ACC112 (cell line): ENCODE results near the gene EFCAB6.

Source experiments
- H2AFZ ChIP-seq: fragments of 200-600 bp; sonication (generic); one replicate; pipeline ENCODE4 v1.6.0; 2017; ENCODE audit warnings: antibody characterized with exemption, low read length; ENCODE audit not compliant: unreplicated experiment
- H3K27ac ChIP-seq: fragments of 200-600 bp; sonication (generic); 2 replicates; pipeline ENCODE4 v1.5.1; 2014; ENCODE audit warnings: low read depth, mild to moderate bottlenecking, antibody characterized with exemption, low read length, moderate library complexity
- H3K27me3 ChIP-seq: fragments of 200-600 bp; sonication (generic); 2 replicates; pipeline ENCODE4 v1.6.1; 2014; ENCODE audit warnings: mild to moderate bottlenecking, antibody characterized with exemption, low read length, moderate library complexity, mixed read lengths; ENCODE audit not compliant: insufficient read depth
- H3K36me3 ChIP-seq: fragments of 200-600 bp; sonication (generic); 2 replicates; pipeline ENCODE4 v1.6.1; 2016; ENCODE audit warnings: mild to moderate bottlenecking, antibody characterized with exemption, low read length, moderate library complexity, mixed read lengths; ENCODE audit not compliant: insufficient read depth
- H3K4me1 ChIP-seq: fragments of 200-600 bp; sonication (generic); one replicate; pipeline ENCODE4 v1.6.1; 2016; ENCODE audit warnings: low read length, mixed read lengths; ENCODE audit not compliant: insufficient read depth, unreplicated experiment, control insufficient read depth
- H3K4me3 ChIP-seq: fragments of 200-600 bp; sonication (generic); 2 replicates; pipeline ENCODE4 v1.5.1; 2014; ENCODE audit warnings: mild to moderate bottlenecking, low read depth, low read length
- H3K79me2 ChIP-seq: fragments of 200-600 bp; sonication (generic); one replicate; pipeline ENCODE4 v1.6.0; 2016; ENCODE audit warnings: low read length; ENCODE audit not compliant: control insufficient read depth, unreplicated experiment, insufficient read depth

The EFCAB6 gene

DNA sequence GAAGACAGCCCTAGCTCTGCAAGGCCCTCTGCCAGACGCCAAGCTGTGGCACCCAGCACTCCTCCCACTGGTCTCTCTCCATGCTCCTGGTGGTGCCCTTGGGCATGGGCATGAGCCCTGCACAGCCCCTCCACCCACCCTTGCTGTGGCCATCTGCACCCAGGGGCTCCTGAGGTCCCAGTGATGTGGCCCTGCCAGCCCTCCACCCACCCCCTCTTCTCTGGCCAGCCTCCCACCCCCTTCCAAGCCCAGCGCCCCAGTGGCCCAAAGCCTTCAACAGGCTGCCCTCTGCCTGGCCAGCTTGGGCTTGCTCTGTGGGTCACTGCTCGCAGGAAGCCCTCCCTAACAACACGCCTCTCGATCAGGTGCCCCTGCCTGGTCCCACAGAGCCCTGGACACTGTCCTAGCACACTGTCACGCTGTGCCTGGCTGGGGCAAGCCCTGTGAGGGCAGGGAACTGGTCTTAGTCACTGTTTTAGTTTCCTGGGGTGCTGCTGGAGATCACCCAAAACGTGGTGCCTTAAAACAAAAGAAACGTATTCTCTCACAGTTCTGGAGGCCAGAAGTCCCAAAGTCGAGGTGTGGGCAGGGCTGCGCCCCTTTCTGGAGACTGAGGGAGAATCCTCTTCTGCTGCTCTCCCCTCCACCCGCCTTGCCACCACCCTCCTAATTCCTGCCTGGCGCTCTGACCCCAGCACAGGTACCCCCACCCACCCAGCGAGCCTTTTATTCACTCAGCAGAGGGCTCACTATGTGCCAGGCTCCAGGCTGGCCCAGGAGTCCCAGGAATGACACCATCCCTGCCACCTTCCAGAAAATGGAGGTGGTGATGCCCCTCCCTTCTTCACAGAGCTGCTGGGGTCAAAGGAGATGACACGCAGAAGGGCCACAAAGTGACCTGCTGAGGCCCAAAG lies 35.5 kb upstream of the EFCAB6 start:
- Histone ChIP-seq H3K27me3 (no peaks in the 10 kb centered on the region), H3K36me3 (no peaks in the 10 kb centered on the region), H3K4me3 (no peak overlapping the region), H3K4me1 (no peaks in the 10 kb centered on the region), H2AFZ (no peak overlapping the region), H3K27ac (no peak overlapping the region), H3K79me2 (no peaks in the 10 kb centered on the region)

DNA sequence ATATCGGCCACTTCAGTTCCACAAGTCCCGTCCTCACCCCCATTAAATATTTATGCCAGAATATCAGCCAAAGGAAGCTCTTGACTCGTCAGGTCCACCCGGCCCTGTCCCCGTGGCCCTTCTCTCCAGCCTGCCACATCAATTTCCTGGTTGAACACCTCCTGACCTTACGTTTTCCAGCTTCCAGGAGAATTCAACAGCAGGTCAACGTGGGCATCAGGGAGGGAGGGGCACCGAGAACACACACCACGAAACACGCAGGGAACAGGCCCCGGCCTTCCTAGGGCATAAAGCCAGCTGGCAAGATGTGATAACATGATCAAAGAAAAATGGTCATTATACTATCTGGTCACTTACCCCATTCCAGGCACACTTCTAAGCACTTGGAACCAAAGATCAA lies 34.9 kb upstream of the EFCAB6 start:
- H3K36me3 ChIP-seq: no peaks in the 10 kb centered on the region
- H3K4me1 ChIP-seq: no peaks in the 10 kb centered on the region
- H3K4me3 ChIP-seq: no peak overlapping the region
- no peaks in the 10 kb centered on the region for H3K27me3 ChIP-seq
- no peaks in the 10 kb centered on the region for H3K79me2 ChIP-seq
- H2AFZ ChIP-seq: no peak overlapping the region
- no peak overlapping the region for H3K27ac ChIP-seq

DNA sequence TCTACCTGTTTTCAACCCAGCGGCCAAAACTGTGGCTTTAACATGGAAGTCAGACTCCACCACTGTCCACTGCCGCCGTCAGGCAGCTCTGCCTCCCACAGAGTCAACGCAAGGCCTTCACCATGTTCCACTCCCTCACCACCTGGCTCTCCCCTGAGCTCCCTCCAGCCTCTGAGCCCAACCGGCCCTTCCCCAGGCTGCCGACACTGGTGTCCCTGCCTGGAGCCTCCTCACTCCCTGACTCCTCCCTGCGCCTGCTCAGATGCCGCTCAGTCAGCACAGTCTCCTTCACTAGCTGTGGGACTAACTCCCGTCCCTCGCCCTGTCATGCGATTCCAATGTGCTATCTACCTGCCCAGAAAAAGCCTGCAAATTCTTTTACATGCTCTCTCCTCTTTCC lies 33.9 kb upstream of the EFCAB6 start:
- no peaks in the 10 kb centered on the region for H3K27me3 ChIP-seq

DNA sequence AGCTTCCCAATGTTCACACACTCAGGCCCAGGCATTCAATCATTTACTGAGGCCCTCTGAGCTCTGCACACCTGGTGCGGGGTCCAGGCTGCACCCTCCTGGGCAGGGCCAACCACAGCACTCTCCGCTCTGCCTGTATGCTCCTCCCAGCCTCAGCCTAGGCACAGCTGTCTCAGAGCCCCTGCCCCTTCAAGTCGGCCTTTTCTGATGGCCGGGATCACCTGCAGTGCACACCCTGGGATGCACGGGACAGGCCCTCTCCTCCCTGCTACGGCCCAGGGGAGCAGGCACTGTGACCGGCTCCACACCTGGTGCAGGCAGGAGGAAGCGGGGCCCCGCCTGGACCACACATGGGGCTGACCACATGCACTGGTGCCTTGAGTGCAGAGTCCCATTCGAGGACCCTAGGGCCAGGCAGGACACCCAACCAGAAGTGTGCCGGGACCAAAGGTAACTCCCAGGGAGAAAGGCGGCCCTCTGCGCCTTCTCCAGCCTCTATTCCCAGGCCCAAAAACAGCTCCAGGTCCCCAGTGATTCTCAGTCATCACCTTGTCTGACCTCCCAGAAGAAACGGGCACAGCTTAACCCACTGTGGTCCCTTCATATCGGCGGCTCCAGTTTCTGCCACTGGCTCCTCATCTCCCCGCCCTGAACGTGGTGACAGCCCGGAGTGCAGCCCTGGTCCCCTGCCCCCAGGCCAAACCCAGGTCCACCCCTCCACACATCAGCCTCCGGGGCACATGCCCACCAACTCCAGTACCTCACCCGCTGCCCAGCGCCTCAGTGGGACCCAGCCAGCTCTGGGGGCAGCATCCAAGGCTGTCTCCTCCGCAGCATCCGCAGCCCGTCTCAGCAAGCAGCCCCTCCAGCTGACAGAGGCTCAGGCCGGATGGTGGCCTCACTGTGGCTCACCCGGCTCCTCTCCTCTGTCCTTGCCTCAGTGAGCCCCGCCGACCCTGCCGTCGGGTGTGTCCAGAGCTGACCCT lies 32.7 kb upstream of the EFCAB6 start:
- H3K27me3 ChIP-seq: no peaks in the 10 kb centered on the region
- no peak overlapping the region for H3K4me3 ChIP-seq
- no peak overlapping the region for H2AFZ ChIP-seq
- no peak overlapping the region for H3K27ac ChIP-seq
- no peaks in the 10 kb centered on the region for H3K36me3 ChIP-seq
- no peaks in the 10 kb centered on the region for H3K4me1 ChIP-seq
- no peaks in the 10 kb centered on the region for H3K79me2 ChIP-seq

More for the DNA sequence above, 33.9 kb upstream of the EFCAB6 start:
- H3K4me3 ChIP-seq: no peak overlapping the region
- no peaks in the 10 kb centered on the region for H3K4me1 ChIP-seq
- H3K27ac ChIP-seq: no peak overlapping the region
- no peaks in the 10 kb centered on the region for H3K79me2 ChIP-seq
- no peaks in the 10 kb centered on the region for H3K36me3 ChIP-seq
- no peak overlapping the region for H2AFZ ChIP-seq

DNA sequence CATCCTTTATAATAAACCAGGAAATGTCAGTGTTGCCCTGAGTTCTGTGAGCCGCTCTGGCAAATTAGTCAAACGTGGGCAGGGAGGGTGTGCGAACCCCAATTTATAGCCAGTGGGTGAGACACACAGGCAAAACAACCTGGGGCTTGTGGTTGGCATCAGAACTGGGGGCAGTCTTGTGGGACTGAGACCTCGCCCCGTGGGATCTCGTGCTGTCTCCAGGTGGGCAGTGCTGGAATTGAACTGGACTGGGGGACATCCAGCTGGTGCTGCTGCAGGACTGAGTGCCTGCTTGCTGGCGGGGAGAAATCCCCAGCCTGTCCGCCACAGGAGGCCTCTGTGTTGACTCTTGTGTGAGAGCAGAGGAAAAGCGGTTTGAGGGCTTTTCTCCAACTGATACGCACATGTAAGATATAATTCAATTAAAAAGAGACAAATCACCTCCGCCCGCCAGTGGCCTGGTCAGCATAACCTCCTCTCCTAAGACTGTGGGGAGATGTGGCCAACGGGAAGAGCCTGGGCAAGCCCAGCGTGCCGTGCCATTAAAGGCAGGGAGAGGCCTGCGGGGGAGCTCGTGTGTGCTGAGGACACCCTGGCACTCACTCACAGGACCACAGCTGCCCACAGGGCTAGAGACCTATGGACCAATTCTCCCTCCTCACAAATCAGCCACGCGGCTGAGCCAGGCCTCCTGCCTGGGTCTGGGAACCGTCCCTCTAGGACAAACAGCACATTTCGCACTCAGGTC lies 31.9 kb upstream of the EFCAB6 start:
- Histone ChIP-seq H3K79me2 (no peaks in the 10 kb centered on the region), H3K27me3 (no peaks in the 10 kb centered on the region), H3K27ac (no peak overlapping the region), H3K36me3 (no peaks in the 10 kb centered on the region), H3K4me3 (no peak overlapping the region), H2AFZ (no peak overlapping the region), H3K4me1 (no peaks in the 10 kb centered on the region)

DNA sequence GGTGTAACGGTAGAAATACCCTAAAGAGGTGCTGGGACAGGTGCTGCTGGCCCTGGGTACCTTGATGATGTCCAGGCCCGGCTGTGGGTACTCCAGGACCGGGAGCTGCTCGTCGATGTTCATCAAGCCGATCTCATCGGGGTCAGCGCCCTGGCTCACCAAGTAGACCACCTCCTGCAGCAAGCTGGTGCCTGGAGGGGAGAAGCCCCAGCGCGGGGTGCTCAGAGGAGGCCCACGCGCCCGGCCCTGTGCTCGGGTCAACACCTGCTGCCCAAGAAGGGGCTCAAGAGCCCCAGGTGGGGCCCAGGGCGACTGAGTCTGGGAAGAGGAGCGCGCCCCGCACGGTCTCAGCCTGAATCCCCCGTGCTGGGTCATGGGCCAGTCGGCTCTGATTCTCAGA lies 29.6 kb upstream of the EFCAB6 start:
- Histone ChIP-seq H3K4me1 (no peaks in the 10 kb centered on the region), H3K27me3 (no peaks in the 10 kb centered on the region), H3K79me2 (no peaks in the 10 kb centered on the region), H3K27ac (no peak overlapping the region), H2AFZ (no peak overlapping the region), H3K4me3 (no peak overlapping the region), H3K36me3 (no peaks in the 10 kb centered on the region)

DNA sequence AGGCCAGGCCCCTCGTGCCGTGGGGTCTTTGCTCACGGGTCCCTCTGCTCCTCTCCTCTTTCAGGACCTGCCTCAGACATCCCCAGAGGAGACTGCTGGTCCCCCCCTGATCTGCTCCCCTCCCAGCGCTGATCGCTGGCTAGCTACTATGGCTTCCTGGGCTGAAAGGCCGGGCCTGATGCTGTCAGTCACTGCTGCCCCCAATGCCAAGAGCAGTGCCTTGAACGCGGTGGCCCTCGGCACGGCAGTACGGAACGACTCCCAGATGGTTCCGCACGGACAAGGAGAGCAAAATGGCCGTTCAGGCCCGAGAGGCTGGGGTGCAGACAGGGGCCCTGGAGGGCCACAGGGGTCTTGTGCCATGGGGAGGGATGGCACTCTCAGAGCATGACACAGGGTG lies 28.7 kb upstream of the EFCAB6 start:
- H3K79me2 ChIP-seq: no peaks in the 10 kb centered on the region
- H3K27ac ChIP-seq: no peak overlapping the region
- H2AFZ ChIP-seq: no peak overlapping the region
- H3K4me3 ChIP-seq: no peak overlapping the region
- no peaks in the 10 kb centered on the region for H3K36me3 ChIP-seq
- no peaks in the 10 kb centered on the region for H3K27me3 ChIP-seq
- no peaks in the 10 kb centered on the region for H3K4me1 ChIP-seq

DNA sequence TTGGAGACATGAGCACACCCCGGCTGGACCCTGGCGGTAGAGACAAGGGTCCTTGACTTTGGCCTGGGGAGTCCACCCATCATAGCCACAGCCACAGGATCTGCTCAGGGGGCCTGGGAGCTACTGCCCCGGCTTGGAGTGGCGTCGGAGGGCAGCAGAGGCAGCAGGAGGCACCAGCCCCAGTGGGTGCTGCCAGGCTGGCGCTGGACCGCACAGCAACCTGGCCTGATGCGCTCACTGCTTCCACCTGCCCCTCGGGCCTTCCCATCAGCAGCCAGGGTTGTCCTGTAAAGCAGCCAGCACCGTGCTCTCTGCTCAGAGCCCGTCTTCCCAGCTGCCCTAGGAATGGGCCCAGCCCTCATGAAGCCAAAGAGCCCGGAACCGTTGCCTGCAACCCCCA lies 28.3 kb upstream of the EFCAB6 start:
- H3K79me2 ChIP-seq: no peaks in the 10 kb centered on the region
- H3K27me3 ChIP-seq: no peaks in the 10 kb centered on the region
- H3K4me3 ChIP-seq: no peak overlapping the region
- H3K27ac ChIP-seq: no peak overlapping the region
- H3K4me1 ChIP-seq: no peaks in the 10 kb centered on the region
- H3K36me3 ChIP-seq: no peaks in the 10 kb centered on the region
- no peak overlapping the region for H2AFZ ChIP-seq

DNA sequence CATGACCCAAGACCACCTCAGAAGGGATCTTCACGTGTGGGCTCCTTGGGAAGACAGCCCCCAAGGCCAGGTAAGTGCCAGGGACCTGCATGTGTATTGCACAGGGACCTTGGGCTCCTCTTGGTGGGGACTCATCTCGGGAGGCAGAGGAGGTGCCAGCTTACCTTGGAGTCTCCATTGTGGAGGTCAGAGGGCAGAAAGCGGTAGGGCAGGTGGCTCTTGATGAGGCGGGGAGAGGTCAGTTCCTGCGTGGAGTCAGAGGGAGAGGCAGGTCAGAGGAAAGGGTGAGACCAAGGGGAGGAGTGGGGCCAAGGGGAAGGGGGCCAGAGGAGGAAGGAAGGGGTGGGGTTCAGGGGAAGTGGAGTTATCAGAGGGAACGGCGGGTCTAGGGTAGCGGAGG lies 27.7 kb upstream of the EFCAB6 start:
- Histone ChIP-seq H3K27ac (no peak overlapping the region), H3K4me1 (no peaks in the 10 kb centered on the region)

DNA sequence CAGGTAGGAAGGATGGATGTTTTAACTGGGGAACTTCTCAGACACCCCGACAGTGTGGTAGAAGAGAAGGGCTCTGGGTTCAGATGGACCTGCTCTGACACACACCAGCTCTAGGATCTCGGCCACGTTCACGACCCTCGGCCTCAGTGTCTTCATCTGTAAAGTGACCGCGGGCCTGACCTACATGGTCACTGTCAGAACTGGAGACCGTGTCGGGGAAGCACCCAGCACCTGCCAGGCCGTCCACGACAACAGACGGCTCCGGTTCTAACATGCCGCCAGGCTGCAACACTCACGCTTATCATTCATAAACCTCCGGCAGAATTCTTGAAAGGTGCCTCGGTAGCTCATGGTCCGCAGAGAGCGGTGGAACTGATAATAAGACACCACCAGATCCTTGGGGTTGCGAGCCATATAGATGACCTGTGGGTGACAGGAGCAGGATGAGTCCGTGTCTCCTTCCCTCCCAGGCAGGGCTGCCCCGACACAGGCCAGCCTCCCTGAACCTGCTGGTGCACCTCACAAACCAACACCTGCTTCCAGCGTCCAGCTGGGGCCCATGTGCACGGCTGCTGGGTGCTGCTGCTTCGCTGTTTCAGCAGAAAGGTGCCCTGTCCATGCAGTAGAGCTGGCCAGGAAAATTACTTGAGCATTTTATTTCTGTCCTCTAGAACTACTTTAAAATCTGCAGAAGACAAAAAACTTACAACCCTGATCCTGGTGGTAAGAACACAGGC lies 26.6 kb upstream of the EFCAB6 start:
- no peak overlapping the region for H2AFZ ChIP-seq
- H3K36me3 ChIP-seq: no peaks in the 10 kb centered on the region
- H3K27me3 ChIP-seq: no peaks in the 10 kb centered on the region
- H3K4me1 ChIP-seq: no peaks in the 10 kb centered on the region
- no peaks in the 10 kb centered on the region for H3K79me2 ChIP-seq
- no peak overlapping the region for H3K27ac ChIP-seq
- H3K4me3 ChIP-seq: no peak overlapping the region

More for the DNA sequence above, 27.7 kb upstream of the EFCAB6 start:
- Histone ChIP-seq H2AFZ (no peak overlapping the region), H3K27me3 (no peaks in the 10 kb centered on the region), H3K36me3 (no peaks in the 10 kb centered on the region), H3K4me3 (no peak overlapping the region), H3K79me2 (no peaks in the 10 kb centered on the region)
